T-cell (primary cell): ENCODE measurements around the gene RACK1. TPM values are rescaled to one million over a fixed set of nuclear protein-coding genes. Genes with fewer than 3 reads are reported as not detected.
"Not testable (repeated sequence)": the region's sequence is repeated elsewhere in the genome, so short reads cannot be mapped to it uniquely, and the experiment has no call there.

Experiments
- ATAC-seq, 4 experiments: fragments of 200-7000 bp in 3 of 4; fragments of 150-1000 bp in 1 of 4; cut with Tn5 transposase; replicated peaks in 1 of 4; 1 replicate in 3 of 4; 2 replicates in 1 of 4; pipeline ENCODE4 v1.10.0; 2021; ENCODE audit warnings: moderate library complexity in 3 of 4, mild to moderate bottlenecking in 2 of 4, moderate number of reproducible peaks in 1 of 4
- CTCF ChIA-PET, 2 donors: fragments of 300-600 bp; sonication (Branson Sonifier 250); formaldehyde crosslinking; loops; one replicate each; lab custom pipeline; 2022; ENCODE audit warnings: antibody characterized with exemption in 2 of 2; lab: Charles Lee
- POLR2A ChIA-PET, 2 donors: fragments of 300-600 bp; sonication (Branson Sonifier 250); formaldehyde crosslinking; loops; one replicate each; lab custom pipeline; 2022; ENCODE audit warnings: antibody characterized with exemption in 2 of 2; lab: Charles Lee
- DNase-seq, 35 experiments: peaks; one replicate each; pipeline versions ENCODE4 v3.0.0 to v3.0.0-alpha.2; 2013 to 2023
- H3K27ac ChIP-seq: one replicate; pipeline ENCODE4 v1.5.1; 2013; ENCODE audit warnings: low read length
- H3K27me3 ChIP-seq, 2 experiments: replicated peaks in 1 of 2; 1 replicate in 1 of 2; 2 replicates in 1 of 2; pipeline versions ENCODE4 v1.6.1 to v1.7.0; 2013; ENCODE audit warnings: low read length in 1 of 2, mixed read lengths in 1 of 2; ENCODE audit not compliant: control insufficient read depth in 2 of 2, insufficient read depth in 2 of 2; ENCODE audit errors: extremely low read depth in 1 of 2
- H3K36me3 ChIP-seq, 2 donors: 1 replicate in 1 of 2; 2 replicates in 1 of 2; pipeline versions ENCODE4 v1.6.1 to v1.7.0; 2013; ENCODE audit warnings: low read length in 1 of 2; ENCODE audit not compliant: control insufficient read depth in 2 of 2, insufficient read depth in 1 of 2; ENCODE audit errors: extremely low read depth in 1 of 2
- H3K4me1 ChIP-seq, 2 experiments: 1 replicate in 1 of 2; 2 replicates in 1 of 2; pipeline versions ENCODE4 v1.6.1 to v1.7.0; 2013; ENCODE audit warnings: low read length in 2 of 2, mixed read lengths in 1 of 2; ENCODE audit not compliant: insufficient read depth in 2 of 2, control insufficient read depth in 1 of 2; ENCODE audit errors: extremely low read depth in 1 of 2
- H3K4me3 ChIP-seq, 2 donors: 1 replicate in 1 of 2; 2 replicates in 1 of 2; pipeline versions ENCODE4 v1.5.1 to v1.7.0; 2013; ENCODE audit warnings: mild to moderate bottlenecking in 2 of 2, low read length in 1 of 2, moderate library complexity in 1 of 2; ENCODE audit not compliant: control insufficient read depth in 1 of 2; ENCODE audit errors: extremely low read depth in 1 of 2
- H3K9me3 ChIP-seq: 2 replicates; pipeline ENCODE4 v1.7.0; 2013
- H3K27ac Mint-ChIP-seq, 2 donors: one replicate each; pipeline ENCODE4 v1.8.0; 2020 to 2021; ENCODE audit warnings: mild to moderate bottlenecking in 2 of 2, mixed read lengths in 2 of 2
- H3K27me3 Mint-ChIP-seq, 2 donors: one replicate each; pipeline ENCODE4 v1.8.0; 2021 to 2022; ENCODE audit warnings: mixed read lengths in 2 of 2
- H3K36me3 Mint-ChIP-seq: one replicate; pipeline ENCODE4 v1.8.0; 2021; ENCODE audit warnings: mixed read lengths
- H3K4me1 Mint-ChIP-seq, 3 donors: one replicate each; pipeline ENCODE4 v1.8.0; 2020 to 2022; ENCODE audit warnings: mixed read lengths in 3 of 3, mild to moderate bottlenecking in 1 of 3
- H3K4me3 Mint-ChIP-seq, 3 donors: one replicate each; pipeline ENCODE4 v1.8.0; 2020 to 2022; ENCODE audit warnings: mild to moderate bottlenecking in 3 of 3, mixed read lengths in 3 of 3, moderate library complexity in 3 of 3
- H3K9me3 Mint-ChIP-seq, 3 donors: one replicate each; pipeline ENCODE4 v1.8.0; 2020 to 2022; ENCODE audit warnings: mixed read lengths in 3 of 3
- whole genome bisulfite sequencing: methylation state at CpG from one replicate; pipeline ENCODE4 v1.1.5; 2013; ENCODE audit warnings: missing lambda C conversion rate; ENCODE audit not compliant: insufficient coverage; 5-methylcytosine and 5-hydroxymethylcytosine counted together
- total RNA-seq, 35 experiments: library from RNA in 6 of 35; stranded (reverse) in 6 of 35; fragments of 120-200 nt in 1 of 35; gene quantifications; one replicate each; pipeline versions ENCODE4 v1.2.1 to v1.2.4 and lab custom pipeline; 2013 to 2026

Gene RACK1
- total RNA-seq, 5 donors from 2014 or later (not counting 1 experiment from before 2014, with no cell fraction given): 2,132 to 2,437 (median 2,230) TPM

- Mint-ChIP-seq H3K4me3 (peak overlapping the region; percentile 89 to 91 (median 89)), H3K9me3 (no peaks in the 10 kb centered on the region), H3K4me1 (peaks cover 41 to 65% (median 48%) of the 10 kb centered on the region in 3 donors), H3K36me3 (peaks cover 5% of the 10 kb centered on the region), H3K27ac (peak overlapping the region; percentile 89 to 94), H3K27me3 (peaks cover 0 to 7% of the 10 kb centered on the region in 2 donors)
- CTCF ChIA-PET: no interaction called here
- no peaks in the 10 kb centered on the region for H3K27me3 ChIP-seq
- no peaks in the 10 kb centered on the region for H3K36me3 ChIP-seq
- POLR2A ChIA-PET: no interaction called here
- WGBS: 8% methylated on average over 7 of the region's 13 CpGs
- H3K27ac ChIP-seq: peak overlapping the region; percentile 71
- H3K4me1 ChIP-seq: peaks cover 9 to 66% of the 10 kb centered on the region in 2 experiments
- peak overlapping the region; percentile 66 to 79 for H3K4me3 ChIP-seq
- ATAC-seq: peak; percentile 20 to 44 (median 41)
- peak in 20 of 35 experiments; percentile 21 to 68 (median 39) for DNase-seq
- no peaks in the 10 kb centered on the region for H3K9me3 ChIP-seq
These were observed 26.0 kb downstream of the RACK1 start for GRCh38 chr5:181217803-181218062.

- peaks cover 38 to 60% (median 47%) of the 10 kb centered on the region in 3 donors for H3K4me1 Mint-ChIP-seq
- no peaks in the 10 kb centered on the region for H3K9me3 Mint-ChIP-seq
- Histone ChIP-seq H3K4me1 (peaks cover 9 to 61% of the 10 kb centered on the region in 2 experiments), H3K9me3 (no peaks in the 10 kb centered on the region), H3K27ac (peak overlapping the region; percentile 71), H3K4me3 (peak overlapping the region; percentile 66 to 79), H3K27me3 (no peaks in the 10 kb centered on the region), H3K36me3 (no peaks in the 10 kb centered on the region)
- ATAC-seq (peak; percentile 26 to 39 (median 31)), DNase-seq (peak; percentile 35 to 81 (median 57))
- CTCF ChIA-PET: interaction anchor here in 1 of 2 donors (1.5 kb wide), 1 partner anchor 10 kb away, joined by 7 read pairs; no protein-coding TSS in a partner anchor
- WGBS: 1% methylated on average over 43 of the region's 46 CpGs
- peaks cover 0 to 6% of the 10 kb centered on the region in 2 donors for H3K27me3 Mint-ChIP-seq
- peak overlapping the region; percentile 89 to 94 for H3K27ac Mint-ChIP-seq
- POLR2A ChIA-PET: no interaction called here
- H3K36me3 Mint-ChIP-seq: peaks cover 4% of the 10 kb centered on the region
- H3K4me3 Mint-ChIP-seq: peak overlapping the region; percentile 89 to 91 (median 89)
These were observed 26.4 kb downstream of the RACK1 start for GRCh38 chr5:181217111-181217802.

DNA sequence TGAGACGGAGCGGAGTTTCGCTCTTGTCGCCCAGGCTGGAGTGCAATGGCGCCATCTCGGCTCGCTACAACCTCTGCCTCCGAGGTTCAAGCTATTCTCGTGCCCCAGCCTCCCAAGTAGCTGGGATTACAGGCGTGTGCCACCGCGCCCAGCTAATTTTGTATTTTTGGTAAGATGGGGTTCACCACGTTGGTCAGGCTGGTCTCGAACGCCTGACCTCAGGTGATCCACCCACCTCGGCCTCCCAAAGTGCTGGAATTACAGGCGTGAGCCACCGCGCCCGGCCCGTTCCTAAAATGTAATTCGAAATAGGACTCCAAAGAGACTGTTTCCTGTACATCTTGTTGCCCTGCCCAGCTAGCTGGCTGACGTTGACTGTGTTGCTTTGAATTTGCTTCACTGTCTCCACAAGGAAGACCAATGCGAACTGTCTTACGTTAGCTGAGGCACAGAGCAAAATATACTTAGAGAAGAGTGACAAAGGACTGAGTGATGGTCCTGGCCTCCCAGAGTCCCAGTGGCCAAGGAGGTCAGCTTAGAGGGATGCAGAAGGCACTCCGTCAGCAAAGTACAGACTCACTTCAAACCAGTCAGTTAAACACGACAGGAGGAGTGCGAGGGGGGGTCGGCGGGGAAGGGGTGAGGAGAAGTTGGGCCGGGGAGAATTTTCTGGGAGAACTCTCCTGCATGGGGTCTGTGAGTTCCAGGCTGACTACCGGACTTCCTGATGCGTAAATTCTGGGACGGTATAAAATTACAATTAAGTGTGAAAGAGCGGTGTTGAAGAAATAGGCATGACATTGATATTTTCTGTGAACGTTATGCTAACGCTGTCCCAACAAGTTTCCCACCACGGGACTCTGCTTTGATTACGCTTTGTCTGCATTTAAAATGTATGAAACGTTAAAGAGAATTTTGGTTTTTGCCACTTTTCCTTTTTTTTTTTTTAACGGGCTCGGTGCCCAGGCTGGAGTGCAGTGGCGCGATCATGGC is 27.4 kb downstream of the RACK1 start:
- ChIA-PET POLR2A (no interaction called here), CTCF (interaction anchor here (1.0 to 1.5 kb wide), 2 partner anchors 9 kb away, joined by 7 read pairs; no protein-coding TSS in a partner anchor)
- H3K27me3 Mint-ChIP-seq: peaks cover 0 to 1% of the 10 kb centered on the region in 2 donors
- Histone ChIP-seq H3K4me3 (peak overlapping the region; percentile 66 to 79), H3K4me1 (peaks cover 7 to 51% of the 10 kb centered on the region in 2 experiments), H3K27me3 (no peaks in the 10 kb centered on the region), H3K9me3 (no peaks in the 10 kb centered on the region), H3K27ac (peak overlapping the region; percentile 53), H3K36me3 (no peaks in the 10 kb centered on the region)
- no peaks in the 10 kb centered on the region for H3K36me3 Mint-ChIP-seq
- H3K4me1 Mint-ChIP-seq: peaks cover 29 to 52% (median 37%) of the 10 kb centered on the region in 3 donors
- H3K4me3 Mint-ChIP-seq: peak overlapping the region; percentile 89 to 91 (median 89)
- DNase-seq: peak in 15 of 35 experiments; percentile 19 to 73 (median 37)
- 35% methylated on average over 31 of the region's 44 CpGs for WGBS
- no peaks in the 10 kb centered on the region for H3K9me3 Mint-ChIP-seq
- peak overlapping the region; percentile 84 to 87 for H3K27ac Mint-ChIP-seq
- peak in 1 of 4 experiments; percentile 33 for ATAC-seq

- POLR2A ChIA-PET, H3K27ac ChIP-seq, H3K27me3 Mint-ChIP-seq, ATAC-seq, H3K9me3 ChIP-seq, H3K27me3 ChIP-seq, H3K4me3 Mint-ChIP-seq, H3K36me3 ChIP-seq, H3K36me3 Mint-ChIP-seq, DNase-seq, H3K27ac Mint-ChIP-seq, CTCF ChIA-PET, H3K9me3 Mint-ChIP-seq, H3K4me3 ChIP-seq: not testable (repeated sequence)
- H3K4me1 Mint-ChIP-seq: peaks cover 18 to 40% (median 24%) of the 10 kb centered on the region in 3 donors
- WGBS: 85% methylated on average over 7 of the region's 10 CpGs
- peaks cover 6 to 32% of the 10 kb centered on the region in 2 experiments for H3K4me1 ChIP-seq
These were observed 29.5 kb downstream of the RACK1 start for GRCh38 chr5:181214249-181214648.

DNA sequence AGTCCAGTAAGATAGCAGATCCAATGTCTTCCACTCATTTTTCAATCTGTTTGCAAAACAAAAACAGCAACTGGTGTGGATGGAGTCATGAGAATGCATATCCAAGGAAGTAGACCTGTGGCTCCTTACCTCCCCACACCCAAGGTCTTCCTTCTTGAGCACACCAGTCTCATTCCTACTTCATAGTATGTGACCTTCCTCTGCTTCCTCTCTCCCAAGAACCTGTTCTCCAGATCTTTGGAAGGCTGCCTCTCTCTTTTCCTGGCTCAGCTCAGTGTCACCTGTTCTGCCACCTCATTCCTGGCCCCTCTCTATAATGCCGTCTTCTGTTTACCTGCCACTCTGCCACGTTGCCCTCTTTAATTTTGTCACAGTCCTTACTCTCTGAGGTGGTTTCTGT is 30.8 kb downstream of the RACK1 start:
- Mint-ChIP-seq H3K4me1 (peaks cover 14 to 39% (median 23%) of the 10 kb centered on the region in 3 donors), H3K36me3 (no peaks in the 10 kb centered on the region), H3K27ac (peak overlapping the region in 1 of 2 donors; percentile 61), H3K4me3 (no peak overlapping the region), H3K27me3 (no peaks in the 10 kb centered on the region), H3K9me3 (peaks cover 0 to 5% (median 0%) of the 10 kb centered on the region in 3 donors)
- no peak for DNase-seq
- Histone ChIP-seq H3K9me3 (no peaks in the 10 kb centered on the region), H3K4me3 (no peak overlapping the region), H3K36me3 (no peaks in the 10 kb centered on the region), H3K4me1 (peaks cover 6 to 23% of the 10 kb centered on the region in 2 experiments), H3K27ac (no peak overlapping the region), H3K27me3 (no peaks in the 10 kb centered on the region)
- no CpG with 5 or more reads among the region's 2 CpGs for WGBS
- CTCF ChIA-PET: no interaction called here
- POLR2A ChIA-PET: interaction anchor here in 1 of 2 donors (0.6 kb wide), 1 partner anchor 36 kb away, joined by 11 read pairs; no protein-coding TSS in a partner anchor
- no peak for ATAC-seq

GRCh38 chr5:181212080-181212479 is 31.6 kb downstream of the RACK1 start:
- H3K27me3 ChIP-seq: no peaks in the 10 kb centered on the region
- no peaks in the 10 kb centered on the region for H3K36me3 Mint-ChIP-seq
- peaks cover 6 to 21% of the 10 kb centered on the region in 2 experiments for H3K4me1 ChIP-seq
- CTCF ChIA-PET: interaction anchor here (0.5 to 0.6 kb wide), 3 partner anchors 18 to 380 kb away, joined by 4 to 6 read pairs (median 6); no protein-coding TSS in a partner anchor
- WGBS: 100% methylated on average over 2 of the region's 6 CpGs
- DNase-seq (no peak), ATAC-seq (no peak)
- peaks cover 0 to 5% (median 0%) of the 10 kb centered on the region in 3 donors for H3K9me3 Mint-ChIP-seq
- no peaks in the 10 kb centered on the region for H3K36me3 ChIP-seq
- no peak overlapping the region for H3K27ac Mint-ChIP-seq
- H3K27me3 Mint-ChIP-seq: no peaks in the 10 kb centered on the region
- no peak overlapping the region for H3K27ac ChIP-seq
- H3K9me3 ChIP-seq: no peaks in the 10 kb centered on the region
- H3K4me3 ChIP-seq: no peak overlapping the region
- H3K4me3 Mint-ChIP-seq: no peak overlapping the region
- POLR2A ChIA-PET: interaction anchor here (0.6 kb wide), 2 partner anchors 1354 to 1588 kb away, joined by 3 to 4 read pairs; partner anchors contain the start of gene HNRNPH1 (in 1 of the 2)
- peaks cover 21 to 39% (median 26%) of the 10 kb centered on the region in 3 donors for H3K4me1 Mint-ChIP-seq
